Fibroblast of skin of scalp (primary cell): ENCODE data around the gene PLCB1.

Experiments used
- DNase-seq: peaks from one replicate; pipeline ENCODE4 v3.0.0-alpha.2; 2013

Gene PLCB1

DNA sequence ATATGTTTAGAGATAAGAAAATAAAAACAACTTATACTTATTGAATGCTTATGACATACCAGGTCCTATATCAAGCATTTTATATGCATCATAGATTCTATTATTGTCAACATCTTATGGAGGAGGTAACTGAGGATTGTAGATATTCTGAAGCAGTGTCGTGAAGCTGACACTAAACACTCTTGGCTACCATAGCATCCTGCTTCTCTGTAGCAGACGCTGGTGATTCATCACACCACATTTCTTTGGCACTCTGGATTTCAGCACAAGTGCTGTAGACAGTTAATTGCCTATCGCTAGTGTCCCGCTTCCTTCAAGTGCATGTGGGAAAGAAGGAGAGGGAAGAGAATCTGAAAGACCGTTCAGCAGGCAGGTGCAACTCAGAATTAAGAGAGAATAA, 317.1 kb downstream of the PLCB1 start:
- DNase-seq = peak; percentile 37

- DNase-seq = peak; percentile 95
Observed at GRCh38 chr20:8454137-8454712, 322.2 kb downstream of the PLCB1 start.

DNA sequence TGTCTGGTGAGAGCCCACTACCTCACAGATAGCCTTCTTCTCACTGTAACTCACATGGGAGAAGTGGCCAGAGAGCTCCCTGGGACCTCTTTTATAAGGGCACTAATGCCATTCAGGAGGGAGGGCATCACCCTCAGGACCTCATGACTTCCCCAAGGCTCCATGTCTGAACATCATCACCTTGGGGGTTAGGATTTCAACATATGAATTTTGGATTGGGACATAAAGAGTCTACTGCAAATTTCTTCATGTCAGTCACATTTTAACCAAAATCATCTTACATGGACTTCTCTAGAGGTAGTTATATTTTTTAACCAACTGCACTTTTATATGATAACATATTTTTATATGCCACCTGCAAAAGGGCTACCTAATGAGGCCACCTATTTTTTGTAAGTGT, 324.7 kb downstream of the PLCB1 start:
- DNase-seq = no peak

DNA sequence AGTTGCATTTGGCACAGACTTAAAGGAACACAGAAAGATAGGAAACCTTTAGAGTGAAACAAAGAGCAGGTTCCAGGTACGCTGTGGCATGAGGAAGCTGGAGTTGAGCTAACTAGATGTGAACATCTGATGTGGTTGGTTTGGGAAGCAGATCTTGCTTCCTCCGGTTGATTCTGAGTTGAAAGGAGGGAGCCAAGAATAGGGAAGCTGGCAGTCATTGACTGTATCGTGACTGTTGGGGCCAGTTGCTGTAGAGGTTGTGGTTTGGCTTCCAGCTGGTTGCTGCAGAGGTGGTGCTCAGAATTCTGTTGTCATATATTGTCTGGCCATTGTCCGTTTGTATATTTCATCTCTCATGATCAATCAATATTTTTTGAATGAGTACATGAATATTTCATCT, 325.9 kb downstream of the PLCB1 start:
- no peak for DNase-seq

- DNase-seq = no peak
Observed at GRCh38 chr20:8461186-8461585, 329.1 kb downstream of the PLCB1 start.

- no peak for DNase-seq
Observed at GRCh38 chr20:8464368-8464767, 332.3 kb downstream of the PLCB1 start.

DNA sequence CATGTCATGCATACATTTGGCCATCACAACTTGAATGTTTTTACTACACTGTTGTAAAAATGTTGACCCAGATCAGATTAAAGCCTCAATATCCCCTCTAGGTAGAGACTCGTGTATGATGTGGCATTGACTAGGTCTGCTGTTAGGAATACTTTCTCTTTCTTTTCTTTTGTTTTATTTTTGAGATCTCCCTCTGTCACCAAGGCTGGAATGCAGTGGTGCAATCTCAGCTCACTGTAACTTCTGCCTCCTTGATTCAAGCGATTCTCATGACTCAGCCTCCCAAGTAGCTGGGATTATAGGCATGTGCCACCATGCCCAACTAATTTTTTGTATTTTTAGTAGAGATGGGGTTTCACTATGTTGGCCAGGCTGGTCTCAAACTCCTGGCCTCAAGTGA, 334.7 kb downstream of the PLCB1 start:
- peak; percentile 63 for DNase-seq

DNA sequence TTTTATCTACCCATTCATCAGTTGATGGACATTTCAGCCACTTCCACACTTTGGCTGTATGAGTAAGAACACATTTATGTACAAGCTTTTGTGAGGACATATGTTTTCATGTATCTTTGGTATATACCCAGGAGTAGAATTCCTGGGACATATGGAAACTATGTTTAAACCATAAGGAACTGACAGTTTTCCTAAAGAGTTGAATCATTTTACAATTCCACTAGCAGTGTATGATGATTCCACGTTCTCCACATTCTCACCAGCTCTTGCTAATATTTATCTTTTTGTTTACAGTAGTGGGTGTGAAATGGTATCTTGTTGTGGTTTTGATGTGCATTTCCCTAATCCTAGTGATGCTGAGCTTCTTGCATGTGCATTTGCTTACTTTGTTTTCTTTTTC, 338.1 kb downstream of the PLCB1 start:
- peak; percentile 74 for DNase-seq

DNA sequence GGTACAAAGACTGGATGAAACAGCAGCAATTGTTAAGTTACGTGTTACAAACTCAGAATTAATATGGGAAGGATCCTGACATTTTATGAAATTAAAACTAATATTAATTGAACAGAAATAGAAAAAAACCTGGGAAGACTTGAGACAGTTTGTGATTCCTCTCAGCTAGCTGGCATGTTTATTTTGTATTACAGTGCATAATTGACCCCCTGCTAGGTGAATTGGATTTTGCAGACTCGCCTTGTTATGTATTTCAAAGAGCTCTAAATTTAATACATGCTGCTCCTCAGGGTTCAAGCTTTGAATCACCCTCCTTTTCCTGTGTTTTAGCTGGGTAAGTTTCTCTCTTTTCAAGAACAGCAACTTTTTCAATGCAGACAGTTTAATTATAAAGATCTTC, 339.4 kb downstream of the PLCB1 start:
- DNase-seq = peak; percentile 33

DNA sequence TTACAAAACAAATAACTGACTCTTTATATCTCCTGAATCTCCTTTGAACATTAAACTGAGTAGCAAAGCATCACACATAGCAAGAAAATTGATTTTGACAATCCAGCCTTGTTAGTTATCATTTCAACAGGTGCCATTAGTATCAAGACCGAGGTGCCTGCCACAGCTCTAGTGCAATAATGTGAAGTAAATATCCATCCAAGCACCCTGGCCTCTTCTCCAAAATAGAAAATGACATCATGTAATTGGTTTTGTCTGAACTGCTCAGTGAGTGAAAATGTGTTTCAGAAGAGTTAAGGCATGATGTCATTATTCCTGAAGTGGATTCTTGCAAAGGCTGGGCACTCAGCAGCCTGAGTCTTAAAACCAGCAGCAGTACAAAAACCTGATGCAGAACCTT, 341.4 kb downstream of the PLCB1 start:
- peak; percentile 42 for DNase-seq

DNA sequence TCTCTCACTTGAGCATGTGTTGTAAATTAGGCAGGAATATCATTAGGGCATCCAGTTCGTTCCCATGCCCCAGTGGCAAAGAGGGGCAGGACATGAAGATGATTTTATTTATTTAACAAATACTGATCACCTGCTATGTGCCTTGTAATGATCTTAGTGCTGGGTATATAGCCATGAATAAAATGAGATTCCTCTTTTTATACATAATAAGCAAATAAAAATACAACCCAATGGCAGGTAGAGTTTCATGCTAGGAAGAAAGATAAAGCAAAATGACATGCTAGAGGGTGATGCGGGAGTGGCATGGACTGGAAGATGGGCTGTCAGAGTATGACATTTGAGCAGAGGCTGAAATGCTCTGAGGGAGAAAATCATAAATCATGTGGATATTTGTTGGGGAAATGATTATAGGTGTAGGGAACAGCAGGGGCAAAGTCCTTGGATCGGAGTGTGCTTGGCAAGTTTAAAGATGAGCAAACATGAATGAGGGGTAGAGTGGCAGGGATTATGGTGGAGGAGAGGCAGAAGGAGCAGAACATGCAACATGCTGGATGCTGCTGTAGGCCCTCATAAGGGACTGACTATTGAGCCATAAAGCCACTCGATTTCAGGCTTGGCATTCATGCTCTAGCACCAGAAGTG, 342.1 kb downstream of the PLCB1 start:
- DNase-seq = no peak

DNA sequence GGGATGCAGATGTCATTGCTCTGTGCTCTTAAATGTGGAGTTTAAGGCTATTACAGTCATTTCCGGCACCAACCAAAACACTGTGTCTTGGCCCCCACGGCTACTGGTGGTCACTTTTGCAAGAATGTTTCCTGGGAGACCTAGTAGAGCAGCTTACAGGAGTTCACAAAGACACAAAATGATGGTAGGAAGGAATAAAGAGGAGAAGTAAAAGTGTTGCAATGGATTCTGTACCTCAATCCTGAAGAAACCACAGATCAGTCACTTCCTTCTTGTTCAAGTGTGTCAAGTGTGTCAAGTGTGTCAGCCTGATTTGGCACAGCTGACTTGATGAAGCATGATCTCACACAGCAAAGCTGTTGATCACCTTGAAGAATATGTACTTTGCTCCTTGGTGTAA, 344.0 kb downstream of the PLCB1 start:
- no peak for DNase-seq

DNA sequence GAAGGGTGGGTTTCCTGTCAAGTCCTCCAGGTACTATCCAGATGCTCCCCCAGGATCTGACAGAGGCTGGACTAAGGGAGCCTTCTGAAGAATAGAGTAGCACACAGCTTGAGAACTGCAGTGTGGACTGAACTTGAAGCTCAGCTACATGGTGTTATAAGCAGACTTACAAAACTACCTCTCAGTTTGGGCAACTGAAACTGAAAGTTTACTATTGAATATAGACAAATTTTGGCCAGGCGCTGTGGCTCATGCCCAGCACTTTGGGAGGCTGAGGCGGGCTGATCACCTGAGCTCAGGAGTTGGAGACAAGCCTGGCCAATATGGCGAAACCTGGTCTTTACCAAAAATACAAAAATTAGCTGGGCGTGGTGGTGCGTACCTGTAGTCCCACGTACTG, 348.5 kb downstream of the PLCB1 start:
- no peak for DNase-seq

- DNase-seq = no peak
Observed at GRCh38 chr20:8487696-8488095, 355.6 kb downstream of the PLCB1 start.

GRCh38 chr20:8489094-8489883, 357.2 kb downstream of the PLCB1 start:
- no peak for DNase-seq

GRCh38 chr20:8490076-8490830, 358.2 kb downstream of the PLCB1 start:
- no peak for DNase-seq

- DNase-seq = no peak
Observed at GRCh38 chr20:8492173-8492572, 360.1 kb downstream of the PLCB1 start.

DNA sequence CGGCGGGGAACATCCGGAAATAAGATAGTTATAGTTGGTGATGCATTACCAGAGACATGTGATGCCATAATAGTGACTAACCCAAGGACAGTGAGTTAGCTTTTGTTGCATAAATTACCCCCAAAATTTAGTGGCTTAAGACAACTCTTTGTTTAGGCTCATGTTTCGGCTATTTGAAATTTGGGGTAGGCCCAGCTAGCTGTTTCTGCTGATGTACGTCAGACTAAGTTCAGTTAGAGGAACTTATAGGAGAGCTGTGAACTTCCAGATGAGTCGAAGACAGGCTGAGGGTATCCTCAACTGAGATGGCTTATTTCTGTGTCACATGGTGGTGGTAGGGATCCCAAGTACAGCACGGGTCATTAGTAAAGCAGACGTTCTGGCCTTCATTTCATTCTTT, 366.5 kb downstream of the PLCB1 start:
- DNase-seq = no peak

DNA sequence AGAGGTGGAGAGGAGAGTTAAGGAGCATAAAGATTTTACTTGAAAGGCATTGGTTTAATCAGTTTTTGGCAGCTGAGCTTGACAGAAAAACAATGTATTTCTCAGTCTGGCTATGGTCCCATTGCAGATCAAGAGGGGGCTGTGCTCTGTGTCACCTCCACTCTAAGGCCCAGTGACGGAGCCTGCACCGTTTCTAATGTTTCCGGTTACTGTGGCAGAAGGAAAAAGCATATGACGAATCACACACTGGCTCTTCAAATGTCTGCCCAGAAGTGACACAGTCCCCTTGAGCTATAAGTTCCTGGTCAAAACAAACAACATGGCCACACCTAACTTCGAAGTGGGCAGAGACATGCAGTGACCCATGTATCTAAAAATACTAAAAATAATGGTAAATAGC, 372.0 kb downstream of the PLCB1 start:
- no peak for DNase-seq

DNA sequence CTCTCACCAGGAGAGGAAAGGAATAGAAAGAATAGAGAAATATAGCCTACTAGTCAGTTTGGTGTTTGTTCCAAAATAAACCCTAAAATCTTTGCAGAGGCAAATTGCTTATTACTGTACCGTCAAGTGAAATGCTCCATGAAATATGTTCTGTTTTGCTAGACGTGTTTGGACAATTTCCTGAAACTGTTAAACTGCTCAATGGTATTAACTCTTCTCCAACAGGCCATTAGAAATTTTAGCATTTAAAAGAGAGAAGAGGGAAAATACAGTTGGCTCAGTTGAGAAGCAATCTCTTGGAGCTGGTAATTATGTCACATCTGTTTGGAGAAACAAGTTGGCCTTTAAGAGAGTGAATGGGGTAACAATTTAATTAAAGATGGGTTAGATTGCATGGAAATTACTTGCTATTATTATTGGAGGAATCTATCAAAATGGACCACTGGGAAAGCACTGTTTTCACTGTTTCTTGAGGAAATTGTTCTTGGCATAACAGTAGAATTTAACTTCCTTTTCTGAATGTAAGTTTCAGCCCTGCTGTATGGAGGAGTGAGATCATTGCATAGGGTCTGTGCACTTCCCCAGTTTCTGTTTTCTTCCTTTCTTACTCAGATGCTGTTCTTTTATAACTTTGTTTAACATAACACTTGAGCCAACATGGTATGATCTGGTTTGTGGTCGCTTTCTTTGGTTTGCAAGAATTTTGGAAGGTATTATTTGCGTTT, 373.6 kb downstream of the PLCB1 start:
- no peak for DNase-seq

DNA sequence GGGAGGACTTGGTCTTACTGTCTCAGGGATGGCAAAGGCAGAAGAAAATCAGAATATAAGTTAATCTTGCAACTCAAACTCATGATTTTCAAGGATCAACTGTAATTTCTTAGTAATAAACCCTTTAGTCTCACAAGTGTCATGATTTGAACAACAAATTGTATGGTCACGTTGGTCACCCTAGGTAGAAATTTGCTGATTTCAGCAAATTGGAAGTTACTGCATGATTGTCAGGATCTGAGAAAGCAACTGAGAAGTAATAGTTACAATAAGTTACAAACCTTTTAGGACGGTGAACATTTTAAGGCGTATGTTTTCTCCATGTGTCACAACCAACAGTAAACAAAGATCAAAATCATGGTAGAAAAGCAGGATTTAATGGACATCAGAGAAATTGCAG, 375.2 kb downstream of the PLCB1 start:
- DNase-seq = no peak

GRCh38 chr20:8509809-8510208, 377.7 kb downstream of the PLCB1 start:
- DNase-seq = no peak

DNA sequence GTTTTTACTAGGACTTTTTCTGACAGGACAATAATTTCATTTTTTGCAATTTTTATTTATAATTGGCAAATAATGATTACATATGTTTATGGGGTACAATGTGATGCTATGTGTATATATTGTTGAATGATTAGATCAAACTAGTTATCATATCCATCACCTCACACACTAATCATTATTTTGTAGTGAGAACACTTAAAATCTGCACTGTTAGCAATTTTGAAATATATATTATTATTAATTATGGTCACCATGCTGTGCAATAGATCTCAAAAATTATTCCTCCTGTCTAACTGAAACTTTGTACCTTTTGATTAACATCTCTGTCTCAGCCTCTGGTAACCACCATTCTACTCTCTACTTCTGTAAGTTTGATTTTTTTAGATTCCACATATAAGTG, 378.7 kb downstream of the PLCB1 start:
- DNase-seq = no peak
